PC-9 (cell line): ENCODE results near the gene STARD13. TPM values are rescaled to one million over a fixed set of nuclear protein-coding genes. Genes with fewer than 3 reads are reported as not detected.

ENCODE experiments used
- BruUV-seq: library from RNA; stranded (reverse); fragments of 400-500 nt; replicated peaks from 2 replicates; lab custom pipeline; 2021; lab: Mats Ljungman, UMichigan
- CTCF ChIA-PET: fragments of 300-600 bp; sonication (Branson Sonifier 250); formaldehyde crosslinking; loops from one replicate; lab custom pipeline; 2022; ENCODE audit warnings: antibody characterized with exemption; lab: Charles Lee
- POLR2A ChIA-PET: fragments of 300-600 bp; sonication (Branson Sonifier 250); formaldehyde crosslinking; loops from one replicate; lab custom pipeline; 2022; ENCODE audit warnings: antibody characterized with exemption; ENCODE audit not compliant: unreplicated experiment; lab: Charles Lee
- DNase-seq, 2 experiments: peaks; one replicate each; pipeline versions ENCODE4 v3.0.0 to v3.0.0-alpha.2; 2015 to 2022; ENCODE audit warnings: mixed read lengths in 1 of 2
- H2AFZ ChIP-seq: fragments of 200-600 bp; sonication (generic); 2 replicates; pipeline ENCODE4 v1.8.1; 2017; ENCODE audit warnings: antibody characterized with exemption
- H3F3A ChIP-seq: fragments of 200-600 bp; sonication (generic); 2 replicates; pipeline ENCODE4 v1.8.1; 2017; ENCODE audit warnings: antibody characterized with exemption, mild to moderate bottlenecking, low read depth; ENCODE audit not compliant: insufficient read depth
- H3K27ac ChIP-seq: fragments of 200-600 bp; sonication (generic); 2 replicates; pipeline ENCODE4 v1.6.1; 2016; ENCODE audit warnings: mixed run types
- H3K27me3 ChIP-seq: fragments of 200-600 bp; sonication (generic); 2 replicates; pipeline ENCODE4 v1.6.1; 2016; ENCODE audit warnings: low read depth, mixed run types; ENCODE audit not compliant: insufficient read depth
- H3K36me3 ChIP-seq: fragments of 200-600 bp; sonication (generic); 2 replicates; pipeline ENCODE4 v1.6.1; 2016; ENCODE audit warnings: low read depth, mixed run types
- H3K4me1 ChIP-seq: fragments of 200-600 bp; sonication (generic); replicated peaks from 2 replicates; pipeline ENCODE4 v1.6.1; 2016; ENCODE audit warnings: mixed run types; ENCODE audit not compliant: insufficient read depth
- H3K4me2 ChIP-seq: fragments of 200-600 bp; sonication (generic); 2 replicates; pipeline ENCODE4 v1.6.1; 2017; ENCODE audit warnings: mixed run types
- H3K4me3 ChIP-seq: fragments of 200-600 bp; sonication (generic); 2 replicates; pipeline ENCODE4 v1.6.1; 2016; ENCODE audit warnings: mixed run types
- H3K79me2 ChIP-seq: fragments of 200-600 bp; sonication (generic); 2 replicates; pipeline ENCODE4 v1.6.1; 2017; ENCODE audit warnings: low read depth, mixed run types
- H3K9me2 ChIP-seq: fragments of 200-600 bp; sonication (generic); 2 replicates; pipeline ENCODE4 v1.8.1; 2017; ENCODE audit warnings: mild to moderate bottlenecking; ENCODE audit not compliant: insufficient read depth
- H3K9me3 ChIP-seq: fragments of 200-600 bp; sonication (generic); 2 replicates; pipeline ENCODE4 v1.8.1; 2016; ENCODE audit warnings: low read depth; ENCODE audit not compliant: insufficient read depth
- H4K20me1 ChIP-seq: fragments of 200-600 bp; sonication (generic); 2 replicates; pipeline ENCODE4 v1.8.1; 2017; ENCODE audit not compliant: insufficient read depth
- CTCF ChIP-seq: fragments of 200-600 bp; sonication (generic); conservative IDR thresholded peaks from 2 replicates; pipeline ENCODE4 v1.6.1; 2017; ENCODE audit warnings: mixed run types, antibody characterized with exemption, mild to moderate bottlenecking, moderate library complexity
- EZH2 ChIP-seq: fragments of 200-600 bp; sonication (generic); IDR thresholded peaks from 2 replicates; pipeline ENCODE4 v1.8.0; 2017; ENCODE audit warnings: antibody characterized with exemption, low read depth
- intact Hi-C: fragments of 100-400 bp; cut with micrococcal nuclease; formaldehyde crosslinking; loops from one replicate; pipeline ENCODE4 v1.10.0; 2022; ENCODE audit not compliant: unreplicated experiment
- total RNA-seq: library from RNA; stranded (reverse); gene quantifications from 2 replicates; pipeline ENCODE4 v1.2.3, GENCODE V29; 2021

The STARD13 gene
- total RNA-seq, 1 experiment from 2014 or later: 19.6 TPM

GRCh38 chr13:33213024-33213768 lies 72.4 kb downstream of the STARD13 start:
- POLR2A ChIA-PET: interaction anchor here (0.7 kb wide), 1 partner anchor 57 kb away, joined by 5 read pairs; no protein-coding TSS in a partner anchor
- H3K4me3 ChIP-seq: no peak overlapping the region
- BruUV-seq: no TSS peak
- intact Hi-C loops: no loop called here
- CTCF ChIA-PET: no interaction called here
- TF ChIP-seq CTCF (no peak), EZH2 (no peak)
- H3K4me2 ChIP-seq: no peak overlapping the region
- no peaks in the 10 kb centered on the region for H3K27me3 ChIP-seq
- H3K9me2 ChIP-seq: no peaks in the 10 kb centered on the region
- H3K4me1 ChIP-seq: peaks cover 61% of the 10 kb centered on the region
- DNase-seq: no peak
- no peak overlapping the region for H3K27ac ChIP-seq
- H3K79me2 ChIP-seq: peaks cover 41% of the 10 kb centered on the region
- peaks cover 30% of the 10 kb centered on the region for H3F3A ChIP-seq
- H4K20me1 ChIP-seq: no peaks in the 10 kb centered on the region
- no peaks in the 10 kb centered on the region; the same call in none of the 2 replicates for H3K36me3 ChIP-seq
- H3K9me3 ChIP-seq: peaks cover 4% of the 10 kb centered on the region; the same call in 1 of the 2 replicates
- H2AFZ ChIP-seq: no peak overlapping the region

GRCh38 chr13:33212396-33212795 lies 73.2 kb downstream of the STARD13 start:
- H3K4me2 ChIP-seq: no peak overlapping the region
- H2AFZ ChIP-seq: no peak overlapping the region
- DNase-seq: no peak
- no peaks in the 10 kb centered on the region for H3K27me3 ChIP-seq
- ChIA-PET CTCF (no interaction called here), POLR2A (no interaction called here)
- peaks cover 4% of the 10 kb centered on the region; the same call in 1 of the 2 replicates for H3K9me3 ChIP-seq
- no peaks in the 10 kb centered on the region for H3K9me2 ChIP-seq
- TF ChIP-seq CTCF: no peak
- no TSS peak for BruUV-seq
- no peak overlapping the region for H3K27ac ChIP-seq
- H4K20me1 ChIP-seq: no peaks in the 10 kb centered on the region
- no peak overlapping the region for H3K4me3 ChIP-seq
- intact Hi-C loops: no loop called here
- H3K4me1 ChIP-seq: peaks cover 61% of the 10 kb centered on the region
- H3K79me2 ChIP-seq: peaks cover 41% of the 10 kb centered on the region
- no peaks in the 10 kb centered on the region; the same call in none of the 2 replicates for H3K36me3 ChIP-seq
- peaks cover 24% of the 10 kb centered on the region for H3F3A ChIP-seq

- no peak overlapping the region for H3K4me3 ChIP-seq
- ChIA-PET POLR2A (no interaction called here), CTCF (interaction anchor here (0.6 kb wide), 1 partner anchor 18 kb away, joined by 3 read pairs; no protein-coding TSS in a partner anchor)
- H3K36me3 ChIP-seq: no peaks in the 10 kb centered on the region; the same call in 1 of the 2 replicates
- peaks cover 38% of the 10 kb centered on the region for H3K4me1 ChIP-seq
- H3K9me2 ChIP-seq: no peaks in the 10 kb centered on the region
- intact Hi-C loops: no loop called here
- DNase-seq: no peak
- no peaks in the 10 kb centered on the region for H3K9me3 ChIP-seq
- TF ChIP-seq EZH2: no peak
- no peak for TF ChIP-seq CTCF
- peaks cover 27% of the 10 kb centered on the region for H3K79me2 ChIP-seq
- no peak overlapping the region for H2AFZ ChIP-seq
- H3K27ac ChIP-seq: no peak overlapping the region
- no TSS peak for BruUV-seq
- H3F3A ChIP-seq: peaks cover 11% of the 10 kb centered on the region; the same call in 1 of the 2 replicates
- H3K27me3 ChIP-seq: no peaks in the 10 kb centered on the region
- H3K4me2 ChIP-seq: no peak overlapping the region
- no peaks in the 10 kb centered on the region for H4K20me1 ChIP-seq
These were observed 75.5 kb downstream of the STARD13 start for GRCh38 chr13:33210090-33210489.
